ENCODE data around the gene NPAS3. TPM values are rescaled to one million over a fixed set of nuclear protein-coding genes. Genes with fewer than 3 reads are reported as not detected.

The NPAS3 gene
- total and polyA plus RNA-seq, 2 of the 8 experiments (the other 6 are each of a cell fraction or from before 2014, with no cell fraction given): 0.11 to 0.60 TPM

DNA sequence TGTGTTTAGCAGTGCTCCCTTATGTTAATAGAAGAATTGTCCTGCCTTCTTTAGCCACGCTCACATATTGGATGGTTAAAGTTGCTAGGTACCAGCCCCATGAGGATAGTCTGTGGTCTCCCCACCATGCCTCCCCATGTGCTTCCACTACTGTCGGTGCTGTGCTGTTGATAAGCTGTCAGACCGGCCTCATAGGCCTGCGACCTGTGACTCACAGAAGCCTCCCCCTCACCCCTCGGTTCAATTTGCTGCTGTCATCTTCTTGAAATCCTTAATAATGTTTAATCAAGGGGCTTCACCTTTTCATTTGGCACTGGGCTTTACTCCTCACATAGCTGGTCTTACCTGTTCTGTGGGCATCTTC, 227.2 kb downstream of the NPAS3 start:
- peaks cover 0 to 13% (median 2%) of the 10 kb centered on the region in 4 experiments; a peak in 2 of 7 replicates for H3K4me1 ChIP-seq (replicated peaks in 1 of 4; ENCODE audit: control insufficient read depth in 3 of 4, insufficient read depth in 4 of 4, low read length in 3 of 4)
- DNase-seq (ENCODE audit: low read depth in 1 of 2, low spot score in 2 of 2): no peak
- WGBS, 2 experiments (ENCODE audit: extremely low coverage in 1 of 2, insufficient coverage in 1 of 2, insufficient read length in 1 of 2, insufficient replicate concordance in 2 of 2, low coverage in 1 of 2, low lambda C conversion rate in 2 of 2, missing lambda C conversion rate in 1 of 2): 84% methylated on average over 5 of the region's 5 CpGs; no CpG with 5 or more reads in 1 of the 2 experiments
- TF ChIP-seq KDM5A (IDR thresholded peaks at IDR 0.05; ENCODE audit: low read length): no peak
- TF ChIP-seq TEAD4 (IDR thresholded peaks at IDR 0.05; ENCODE audit: low read depth, low read length): no peak
- TF ChIP-seq PHF8 (conservative IDR thresholded peaks at IDR 0.05; ENCODE audit: low read depth, low read length): no peak
- no peak for TF ChIP-seq JUN (IDR thresholded peaks at IDR 0.05; ENCODE audit: low read depth, low read length)
- TF ChIP-seq CBX5 (IDR thresholded peaks at IDR 0.05; ENCODE audit: low read depth, low read length): no peak
- TF ChIP-seq TAF1 (IDR thresholded peaks at IDR 0.05; ENCODE audit: low read depth, low read length): no peak
- TF ChIP-seq ZNF274 (IDR thresholded peaks at IDR 0.05; ENCODE audit: borderline replicate concordance, extremely low read depth, low read length): no peak
- TF ChIP-seq NRF1 (IDR thresholded peaks at IDR 0.05; ENCODE audit: low read depth, low read length): no peak
- no peak for TF ChIP-seq SUZ12 (IDR thresholded peaks at IDR 0.05; ENCODE audit: low read length)
- TF ChIP-seq SIRT6 (IDR thresholded peaks at IDR 0.05; ENCODE audit: low read length): no peak
- TF ChIP-seq, protein P1, sequence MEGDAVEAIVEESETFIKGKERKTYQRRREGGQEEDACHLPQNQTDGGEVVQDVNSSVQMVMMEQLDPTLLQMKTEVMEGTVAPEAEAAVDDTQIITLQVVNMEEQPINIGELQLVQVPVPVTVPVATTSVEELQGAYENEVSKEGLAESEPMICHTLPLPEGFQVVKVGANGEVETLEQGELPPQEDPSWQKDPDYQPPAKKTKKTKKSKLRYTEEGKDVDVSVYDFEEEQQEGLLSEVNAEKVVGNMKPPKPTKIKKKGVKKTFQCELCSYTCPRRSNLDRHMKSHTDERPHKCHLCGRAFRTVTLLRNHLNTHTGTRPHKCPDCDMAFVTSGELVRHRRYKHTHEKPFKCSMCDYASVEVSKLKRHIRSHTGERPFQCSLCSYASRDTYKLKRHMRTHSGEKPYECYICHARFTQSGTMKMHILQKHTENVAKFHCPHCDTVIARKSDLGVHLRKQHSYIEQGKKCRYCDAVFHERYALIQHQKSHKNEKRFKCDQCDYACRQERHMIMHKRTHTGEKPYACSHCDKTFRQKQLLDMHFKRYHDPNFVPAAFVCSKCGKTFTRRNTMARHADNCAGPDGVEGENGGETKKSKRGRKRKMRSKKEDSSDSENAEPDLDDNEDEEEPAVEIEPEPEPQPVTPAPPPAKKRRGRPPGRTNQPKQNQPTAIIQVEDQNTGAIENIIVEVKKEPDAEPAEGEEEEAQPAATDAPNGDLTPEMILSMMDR (IDR thresholded peaks at IDR 0.05; ENCODE audit: control extremely low read depth in 1 of 3, insufficient read depth in 1 of 3, low read depth in 1 of 3, low read length in 3 of 3): no peak
- H3K36me3 ChIP-seq (ENCODE audit: control insufficient read depth in 2 of 4, insufficient read depth in 4 of 4, low read length in 3 of 4): no peaks in the 10 kb centered on the region
- no peak overlapping the region for H2BK20ac ChIP-seq (ENCODE audit: low read length)
- no peak for FAIRE-seq
- H3K79me2 ChIP-seq (ENCODE audit: control insufficient read depth in 1 of 2, insufficient read depth in 2 of 2, low read length in 2 of 2): no peaks in the 10 kb centered on the region
- no peak overlapping the region for H2AK5ac ChIP-seq (ENCODE audit: low read depth, low read length)
- no peak overlapping the region for H3K27ac ChIP-seq (ENCODE audit: low read depth, low read length)
- H4K91ac ChIP-seq (replicated peaks; ENCODE audit: insufficient read length, low read length): no peak overlapping the region
- H4K8ac ChIP-seq (ENCODE audit: extremely low read depth, insufficient read depth, low read length): no peak overlapping the region
- H3K4me3 ChIP-seq (ENCODE audit: extremely low read depth in 1 of 4, insufficient read depth in 2 of 4, low read depth in 3 of 4, low read length in 4 of 4): no peak overlapping the region
- no peak overlapping the region for H3K4ac ChIP-seq (replicated peaks; ENCODE audit: insufficient read length, low read depth, low read length)
- no peak overlapping the region for H3K56ac ChIP-seq (replicated peaks; ENCODE audit: insufficient read length, low read depth, low read length)
- ChIA-PET CTCF (ENCODE audit: partially characterized antibody) (interaction anchor here (1.3 kb wide), 1 partner anchor 30 kb away, joined by 3 read pairs; no protein-coding TSS in a partner anchor), POLR2A (ENCODE audit: partially characterized antibody) (no interaction called here)
- H4K20me1 ChIP-seq (replicated peaks in 1 of 2; ENCODE audit: control insufficient read depth in 1 of 2, insufficient read depth in 2 of 2, low read length in 2 of 2): no peaks in the 10 kb centered on the region
- no peak overlapping the region for H2BK5ac ChIP-seq (ENCODE audit: low read depth, low read length)
- H3K23ac ChIP-seq (ENCODE audit: insufficient read length): no peak overlapping the region
- no peak overlapping the region for H2AFZ ChIP-seq (ENCODE audit: low read length)
- H3K4me2 ChIP-seq (ENCODE audit: insufficient read depth in 1 of 2, low read depth in 2 of 2, low read length in 2 of 2): no peak overlapping the region
- no peaks in the 10 kb centered on the region for H3K23me2 ChIP-seq (ENCODE audit: low read depth, low read length)
- no peak overlapping the region for H4K5ac ChIP-seq (ENCODE audit: insufficient read length, low read depth, low read length)
- no peaks in the 10 kb centered on the region for H3K27me3 ChIP-seq (replicated peaks in 1 of 4; ENCODE audit: control insufficient read depth in 3 of 4, extremely low read depth in 1 of 4, insufficient read depth in 3 of 4, low read length in 3 of 4)
- no peak overlapping the region for H2BK120ac ChIP-seq (replicated peaks; ENCODE audit: low read depth, low read length)
- no peak overlapping the region for H3K9ac ChIP-seq (replicated peaks in 1 of 4; ENCODE audit: extremely low read depth in 1 of 4, low read depth in 3 of 4, low read length in 3 of 4)
- no peaks in the 10 kb centered on the region for H3K79me1 ChIP-seq (ENCODE audit: low read depth, low read length)
- no peak overlapping the region for H2BK15ac ChIP-seq (ENCODE audit: low read length)
- H2BK12ac ChIP-seq (ENCODE audit: low read depth, low read length): 0 out of 2 replicates have a peak overlapping the region, but pooled peaks have one; percentile 30
- H3K18ac ChIP-seq (ENCODE audit: extremely low read depth, low read length): no peak overlapping the region
- no peaks in the 10 kb centered on the region for H3K9me3 ChIP-seq (ENCODE audit: insufficient read depth in 2 of 2, low read depth in 1 of 2, low read length in 1 of 2)
- H3K14ac ChIP-seq (ENCODE audit: insufficient read length): no peak overlapping the region

Measured in H1 (cell line).